Panc1 (cell line): Measurements from ENCODE around the gene NDEL1.

Experiments used
- CTCF ChIP-seq: fragments of 450-650 bp; IDR thresholded peaks from 2 replicates; pipeline ENCODE4 v1.5.1; 2017; ENCODE audit warnings: mild to moderate bottlenecking
- POLR2AphosphoS5 ChIP-seq: IDR thresholded peaks from 2 replicates; pipeline ENCODE4 v1.6.1; 2012; ENCODE audit warnings: mild to moderate bottlenecking, low read depth, low read length, moderate library complexity

- TF ChIP-seq CTCF: no peak
- no peak for TF ChIP-seq POLR2AphosphoS5
Observed at GRCh38 chr17:8412089-8412488, 23.6 kb upstream of the NDEL1 start.
